ENCODE results near the gene ATCAY.
"Not testable (repeated sequence)": the region's sequence is repeated elsewhere in the genome, so short reads cannot be mapped to it uniquely, and the experiment has no call there.

Gene ATCAY

DNA sequence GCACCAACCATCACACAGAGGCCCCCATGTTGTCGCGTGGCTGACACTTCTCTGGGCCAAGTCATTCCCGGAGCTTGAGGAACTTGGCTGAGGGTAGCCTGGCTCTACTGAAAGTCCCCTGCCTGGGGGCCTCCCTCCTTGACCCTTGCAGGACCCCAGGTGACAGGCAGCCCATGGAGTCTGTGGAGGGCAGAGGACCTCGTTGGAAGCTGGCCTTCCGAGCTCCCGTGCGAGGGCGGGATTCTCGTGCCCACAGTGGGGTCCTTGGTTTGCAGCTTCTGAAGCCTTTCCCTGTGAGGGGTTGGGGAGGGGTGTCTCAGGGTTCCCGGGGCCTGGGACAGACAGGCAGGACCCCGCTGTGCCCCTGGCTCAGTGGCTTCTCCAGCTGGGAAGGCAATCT lies 68.8 kb downstream of the ATCAY start:
- DNase-seq (ENCODE audit: low read depth): no peak

- DNase-seq (ENCODE audit: low read depth): no peak
These were observed 69.7 kb downstream of the ATCAY start for GRCh38 chr19:3949997-3950859.

DNA sequence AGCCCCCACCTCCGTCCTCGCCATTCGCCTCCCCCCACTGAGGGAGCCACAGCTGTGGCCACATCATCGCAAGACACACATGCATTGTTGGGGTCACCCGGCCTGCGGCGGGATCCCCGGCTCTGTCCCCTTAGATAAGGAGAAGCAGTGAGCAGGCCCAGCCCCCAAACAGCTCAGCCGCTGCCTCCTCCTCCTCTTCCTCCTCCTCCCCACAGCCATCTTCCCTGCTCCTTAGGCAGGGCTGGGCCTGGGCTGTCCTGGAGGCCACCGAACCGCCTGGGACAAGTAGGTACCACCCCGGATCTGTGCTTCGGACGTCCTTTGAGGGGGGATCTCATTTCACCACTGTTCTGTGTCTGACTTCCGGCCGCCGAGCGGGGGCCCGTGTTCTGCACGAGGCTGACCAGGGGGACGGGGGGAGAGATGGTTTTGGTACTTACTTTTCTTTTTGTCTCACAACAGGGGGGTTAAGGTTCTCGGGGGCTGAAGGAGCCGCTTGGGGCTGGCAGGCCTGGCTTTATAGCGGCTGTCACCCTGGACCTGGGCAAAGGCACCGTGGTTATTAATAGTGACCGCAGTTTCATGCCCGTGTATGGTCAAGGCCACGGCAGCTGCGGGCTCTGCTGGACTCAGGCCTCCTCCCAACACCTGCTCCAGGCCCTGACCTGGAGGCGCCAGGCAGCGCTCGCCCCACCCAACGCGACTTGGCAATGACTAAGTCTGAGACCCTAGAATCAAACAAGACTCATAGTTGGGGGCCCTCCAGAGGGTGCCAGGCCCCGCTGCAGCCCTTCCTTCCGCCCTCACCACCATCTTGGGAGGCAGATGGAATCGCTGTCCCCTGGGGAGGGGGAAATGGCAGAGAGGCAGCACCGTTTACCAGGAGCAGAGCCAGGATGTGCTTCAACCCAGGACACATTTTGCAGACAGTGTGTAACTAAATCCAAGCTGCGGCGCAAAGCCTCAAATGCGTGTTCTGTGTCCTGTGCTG lies 70.7 kb downstream of the ATCAY start:
- DNase-seq (ENCODE audit: low read depth): no peak

DNA sequence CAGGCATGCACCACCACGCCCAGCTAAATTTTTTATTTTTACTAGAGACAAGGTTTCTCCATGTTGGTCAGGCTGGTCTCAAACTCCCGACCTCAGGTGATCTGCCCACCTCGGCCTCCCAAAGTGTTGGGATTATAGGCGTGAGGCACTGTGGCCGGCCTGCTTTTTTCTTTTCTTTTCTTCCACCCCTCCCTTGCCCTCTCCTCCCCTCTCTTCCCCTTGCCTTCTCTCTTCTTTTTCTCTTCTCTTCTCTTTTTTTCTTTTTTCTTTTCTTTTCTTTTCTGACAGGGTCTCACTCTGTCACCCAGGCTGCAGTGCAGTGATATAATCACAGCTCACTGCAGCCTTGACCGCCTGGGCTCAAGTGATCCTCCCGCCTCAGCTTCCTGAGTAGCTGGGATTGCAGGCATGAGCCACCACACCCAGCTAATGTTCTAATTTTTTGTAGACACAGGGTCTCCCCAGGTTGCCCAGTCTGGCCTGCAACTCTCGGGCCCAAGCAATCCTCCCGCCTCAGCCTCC lies 72.3 kb downstream of the ATCAY start:
- not testable (repeated sequence) for DNase-seq (ENCODE audit: low read depth)

DNA sequence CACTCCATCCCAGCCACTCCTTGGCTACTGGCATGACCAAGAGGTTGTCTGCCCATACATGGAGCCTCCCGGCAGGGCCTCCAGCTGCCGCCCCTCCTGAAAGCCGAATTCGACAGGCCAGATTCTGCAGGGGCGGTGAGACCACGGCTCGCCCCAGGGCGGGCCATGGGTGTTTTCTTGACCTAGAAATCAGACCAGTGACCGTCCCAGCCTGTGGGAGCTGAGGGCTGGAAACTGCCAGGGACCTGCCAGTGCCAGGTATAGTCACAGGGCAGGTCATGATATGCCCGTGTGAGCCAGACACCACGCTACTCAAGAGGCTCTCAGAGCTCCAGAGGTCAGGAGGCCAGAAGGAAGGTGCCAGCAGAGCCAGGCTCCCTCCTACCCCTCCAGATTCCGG lies 73.6 kb downstream of the ATCAY start:
- no peak for DNase-seq (ENCODE audit: low read depth)

GRCh38 chr19:3955276-3955675 lies 74.8 kb downstream of the ATCAY start:
- DNase-seq (ENCODE audit: low read depth): not testable (repeated sequence)

DNA sequence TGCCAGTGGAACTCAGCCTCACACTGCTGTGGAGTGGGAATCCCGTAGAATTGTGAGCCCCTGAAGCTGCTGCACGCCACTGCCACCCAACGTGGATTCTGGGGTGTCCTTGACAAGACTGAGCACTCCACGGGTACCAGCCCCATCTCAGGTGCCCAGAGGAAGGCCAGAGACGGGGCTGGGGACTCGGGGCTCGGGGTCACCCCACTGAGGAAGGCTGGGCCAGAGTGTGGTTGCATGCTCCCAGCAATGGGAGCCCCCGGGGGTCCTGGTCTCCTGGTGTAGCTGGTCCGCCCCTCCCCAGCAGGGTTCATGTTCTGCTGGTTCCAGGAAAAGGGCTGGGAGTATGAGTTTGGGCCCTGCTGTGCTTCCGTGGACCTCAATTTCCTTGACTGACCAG lies 75.2 kb downstream of the ATCAY start:
- no peak for DNase-seq (ENCODE audit: low read depth)

DNA sequence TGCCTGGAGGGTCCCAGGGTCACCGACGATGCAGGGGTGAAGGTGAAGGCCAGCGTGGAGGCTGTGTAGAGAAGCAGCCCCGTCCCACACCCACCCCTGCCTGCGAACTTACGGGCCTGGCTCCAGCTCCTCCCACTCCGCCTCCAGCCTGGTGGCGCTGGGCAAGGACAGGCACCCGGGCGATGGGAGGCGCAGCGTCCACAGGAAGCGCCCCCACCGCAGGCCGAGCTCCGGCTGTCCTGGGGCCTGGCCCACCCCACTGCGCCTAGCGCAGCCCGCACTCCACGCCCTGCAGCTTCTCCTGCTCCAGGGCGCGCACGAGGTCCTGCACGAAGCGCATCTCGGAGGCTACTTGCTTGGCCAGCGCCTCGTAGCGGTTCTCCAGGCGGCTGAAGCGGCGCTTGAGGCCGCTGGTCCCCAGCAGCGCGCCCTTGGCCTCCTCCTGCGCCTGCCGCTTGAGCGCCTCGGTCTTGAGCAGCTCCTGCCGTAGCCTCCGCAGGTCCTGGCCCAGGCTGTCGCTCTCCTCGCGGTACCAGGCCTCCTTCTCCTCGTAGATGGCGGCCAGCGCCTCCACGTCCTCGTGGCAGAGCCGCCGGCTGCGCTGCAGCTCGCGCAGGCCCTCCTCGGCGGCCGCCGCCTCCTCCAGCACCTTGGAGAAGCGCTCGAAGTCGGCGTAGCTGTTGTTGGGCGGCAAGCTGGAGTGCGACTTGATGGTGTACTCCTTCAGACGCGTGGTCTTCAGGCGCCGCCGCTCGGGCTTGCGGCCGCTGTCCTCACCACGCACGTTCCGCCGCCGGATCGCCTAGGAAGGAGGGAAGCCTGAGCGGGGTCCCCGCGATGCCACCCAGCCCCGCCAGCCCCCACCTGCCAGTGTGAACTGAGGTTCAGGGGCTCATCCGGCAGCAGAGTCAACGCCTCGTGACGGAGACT lies 78.6 kb downstream of the ATCAY start:
- no peak for DNase-seq (ENCODE audit: low read depth)

DNA sequence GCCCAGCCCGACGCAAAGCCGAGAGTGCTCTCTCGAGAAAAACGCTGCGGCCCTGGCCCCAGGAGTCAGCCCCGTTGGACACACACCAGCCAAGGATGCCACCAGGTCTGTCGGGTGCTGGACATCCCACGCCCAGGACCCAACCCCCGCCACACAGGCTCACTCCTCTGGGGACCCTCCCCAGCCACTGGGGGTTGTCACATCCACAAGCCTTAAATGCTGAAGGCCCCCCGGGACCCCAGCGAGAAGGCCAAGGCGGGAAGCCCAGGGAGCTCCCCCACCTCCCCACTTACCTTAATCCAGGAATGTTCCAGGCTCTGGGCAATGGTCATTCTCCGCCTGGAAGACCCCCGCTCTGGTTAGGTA lies 79.3 kb downstream of the ATCAY start:
- no peak for DNase-seq (ENCODE audit: low read depth)

- DNase-seq (ENCODE audit: low read depth): no peak
These were observed 80.5 kb downstream of the ATCAY start for GRCh38 chr19:3961007-3961406.

DNA sequence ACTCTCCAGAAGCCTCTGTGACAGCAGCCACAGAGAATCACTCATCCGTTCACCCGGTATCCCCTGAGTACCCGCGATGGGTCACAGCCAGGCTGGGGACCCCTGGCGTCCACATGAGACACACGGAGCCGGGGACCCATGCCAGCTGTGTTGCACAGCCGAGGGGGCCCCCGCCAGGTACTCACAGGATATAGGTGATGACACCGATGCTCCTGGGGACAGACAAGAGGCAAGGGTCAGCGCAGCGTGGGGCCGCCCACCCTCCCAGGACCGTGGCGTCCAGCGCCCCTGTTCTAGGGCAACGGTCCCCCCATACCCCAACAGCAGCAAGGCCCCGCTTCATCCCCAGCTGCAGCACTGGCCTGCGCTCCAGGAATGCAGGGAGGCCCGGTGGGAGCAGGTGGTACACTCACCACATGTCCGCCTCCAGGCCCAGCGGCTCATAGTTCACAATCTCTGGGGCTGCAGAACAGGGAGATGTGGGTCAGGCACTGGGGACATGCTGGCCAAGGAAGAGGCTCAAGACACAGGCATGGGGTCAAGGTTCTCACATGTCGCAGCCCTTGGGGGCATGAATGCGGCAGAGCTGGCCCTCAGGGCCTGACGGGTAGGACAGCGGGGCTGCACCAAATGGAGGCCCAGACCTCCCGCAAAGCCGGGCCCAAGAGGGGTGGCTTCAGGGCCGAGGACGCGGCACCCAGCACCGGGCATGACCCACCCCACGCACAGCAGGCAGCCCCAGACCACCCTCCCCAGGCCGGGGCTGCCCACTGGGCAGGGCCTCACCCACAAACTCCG lies 83.2 kb downstream of the ATCAY start:
- no peak for DNase-seq (ENCODE audit: low read depth)

GRCh38 chr19:3964256-3965194 lies 84.0 kb downstream of the ATCAY start:
- no peak for DNase-seq (ENCODE audit: low read depth)

- no peak for DNase-seq (ENCODE audit: low read depth)
These were observed 85.8 kb downstream of the ATCAY start for GRCh38 chr19:3966051-3967017.

DNA sequence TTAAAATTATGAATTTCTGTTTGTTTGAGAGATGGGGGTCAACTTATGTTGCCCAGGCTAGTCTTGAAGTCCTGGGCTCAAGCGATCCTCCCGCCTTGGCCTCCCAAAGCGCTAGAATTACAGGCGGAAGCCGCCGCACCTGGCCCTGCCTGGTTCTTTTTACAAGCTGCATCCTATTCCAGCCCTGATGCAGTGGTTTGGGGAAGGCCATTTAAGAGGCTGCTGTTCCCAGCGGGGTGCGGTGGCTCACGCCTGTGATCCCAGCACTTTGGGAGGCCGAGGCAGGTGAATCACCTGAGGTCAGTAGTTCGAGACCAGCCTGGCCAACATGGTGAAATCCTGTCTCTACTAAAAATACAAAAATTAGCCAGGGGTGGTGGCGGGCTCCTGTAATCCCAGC lies 87.5 kb downstream of the ATCAY start:
- DNase-seq (ENCODE audit: low read depth): not testable (repeated sequence)

- DNase-seq (ENCODE audit: low read depth): peak; percentile 100
These were observed 88.3 kb downstream of the ATCAY start for GRCh38 chr19:3968556-3969434.

- DNase-seq (ENCODE audit: low read depth): peak; percentile 89
These were observed 89.2 kb downstream of the ATCAY start for GRCh38 chr19:3969435-3970312.
